B cell (primary cell): ENCODE measurements around the gene IRX4. TPM values are rescaled to one million over a fixed set of nuclear protein-coding genes. Genes with fewer than 3 reads are reported as not detected.

ENCODE experiments used
- ATAC-seq: fragments of 200-7000 bp; cut with Tn5 transposase; one replicate; pipeline ENCODE4 v1.10.0; 2021; ENCODE audit warnings: low read depth, mild to moderate bottlenecking, moderate number of reproducible peaks, moderate library complexity
- CTCF ChIA-PET: fragments of 350-600 bp; sonication (Branson Sonifier 250); formaldehyde crosslinking; loops from one replicate; lab custom pipeline; 2021; ENCODE audit warnings: antibody characterized with exemption, inconsistent platforms; lab: Charles Lee
- POLR2A ChIA-PET: fragments of 350-600 bp; sonication (Branson Sonifier 250); formaldehyde crosslinking; loops from one replicate; lab custom pipeline; 2021; ENCODE audit warnings: antibody characterized with exemption; lab: Charles Lee
- DNase-seq: peaks from one replicate; pipeline ENCODE4 v3.0.0; 2013
- H2AFZ ChIP-seq: 2 replicates; pipeline ENCODE4 v1.6.1; 2012; ENCODE audit warnings: mild to moderate bottlenecking, low read depth, low read length; ENCODE audit not compliant: insufficient read depth, poor library complexity, severe bottlenecking
- H3K27ac ChIP-seq, 2 donors: 1 replicate in 1 of 2; 2 replicates in 1 of 2; pipeline ENCODE4 v1.5.1; 2012 to 2013; ENCODE audit warnings: low read length in 2 of 2, mild to moderate bottlenecking in 2 of 2, moderate library complexity in 1 of 2
- H3K27me3 ChIP-seq, 4 experiments: fragments of 200-600 bp in 1 of 4; sonication (generic) in 1 of 4; replicated peaks in 1 of 4; 1 replicate in 2 of 4; 2 replicates in 2 of 4; pipeline versions ENCODE4 v1.6.1 to v1.7.0; 2013 to 2016; ENCODE audit warnings: low read length in 3 of 4, mild to moderate bottlenecking in 2 of 4, mixed read lengths in 1 of 4, moderate library complexity in 1 of 4; ENCODE audit not compliant: insufficient read depth in 4 of 4, control insufficient read depth in 3 of 4; ENCODE audit errors: control extremely low read depth in 1 of 4
- H3K36me3 ChIP-seq, 2 experiments: replicated peaks in 1 of 2; 1 replicate in 1 of 2; 2 replicates in 1 of 2; pipeline versions ENCODE4 v1.6.1 to v1.7.1; 2013; ENCODE audit warnings: low read length in 1 of 2; ENCODE audit not compliant: insufficient read depth in 2 of 2, control insufficient read depth in 1 of 2; ENCODE audit errors: control extremely low read depth in 1 of 2, extremely low read depth in 1 of 2
- H3K4me1 ChIP-seq, 2 donors: fragments of 200-600 bp in 1 of 2; sonication (generic) in 1 of 2; 1 replicate in 1 of 2; 2 replicates in 1 of 2; pipeline versions ENCODE4 v1.5.1 to v1.6.1; 2013 to 2017; ENCODE audit warnings: low read length in 2 of 2; ENCODE audit not compliant: control insufficient read depth in 2 of 2, insufficient read depth in 2 of 2
- H3K4me2 ChIP-seq: replicated peaks from 2 replicates; pipeline ENCODE3; 2012; ENCODE audit warnings: mild to moderate bottlenecking, low read depth, low read length; ENCODE audit not compliant: poor library complexity, severe bottlenecking
- H3K4me3 ChIP-seq, 5 experiments: fragments of 200-600 bp in 1 of 5; sonication (generic) in 1 of 5; 1 replicate in 3 of 5; 2 replicates in 2 of 5; pipeline versions ENCODE4 v1.5.1 to v1.7.0; 2011 to 2016; ENCODE audit warnings: low read length in 4 of 5, mild to moderate bottlenecking in 4 of 5, low read depth in 2 of 5, control low read depth in 1 of 5, moderate library complexity in 1 of 5; ENCODE audit not compliant: insufficient read depth in 1 of 5; ENCODE audit errors: control extremely low read depth in 1 of 5, extremely low read depth in 1 of 5
- H3K79me2 ChIP-seq: fragments of 200-600 bp; sonication (generic); one replicate; pipeline ENCODE4 v1.6.0; 2016; ENCODE audit warnings: low read length; ENCODE audit not compliant: control insufficient read depth, insufficient read depth
- H3K9ac ChIP-seq: fragments of 200-600 bp; sonication (generic); 2 replicates; pipeline ENCODE4 v1.6.1; 2017; ENCODE audit warnings: mild to moderate bottlenecking, low read length, moderate library complexity
- H3K9me3 ChIP-seq, 3 donors: one replicate each; pipeline versions ENCODE4 v1.6.1 to v1.7.1; 2013; ENCODE audit warnings: low read length in 2 of 3; ENCODE audit not compliant: control insufficient read depth in 2 of 3, insufficient read depth in 1 of 3; ENCODE audit errors: control extremely low read depth in 1 of 3
- H4K20me1 ChIP-seq: 2 replicates; pipeline ENCODE4 v1.6.0; 2012; ENCODE audit warnings: mild to moderate bottlenecking, low read length; ENCODE audit not compliant: insufficient read depth, control insufficient read depth, poor library complexity, severe bottlenecking
- H3K27ac Mint-ChIP-seq: one replicate; pipeline ENCODE4 v1.8.0; 2021; ENCODE audit warnings: mixed read lengths
- H3K27me3 Mint-ChIP-seq: one replicate; pipeline ENCODE4 v1.8.0; 2021; ENCODE audit warnings: mixed read lengths
- H3K4me1 Mint-ChIP-seq: one replicate; pipeline ENCODE4 v1.8.0; 2021; ENCODE audit warnings: mixed read lengths
- H3K4me3 Mint-ChIP-seq: one replicate; pipeline ENCODE4 v1.8.0; 2021; ENCODE audit warnings: mixed read lengths
- H3K9me3 Mint-ChIP-seq: one replicate; pipeline ENCODE4 v1.8.0; 2022; ENCODE audit warnings: mixed read lengths; ENCODE audit not compliant: insufficient read depth
- EZH2 ChIP-seq: IDR thresholded peaks from 2 replicates; pipeline ENCODE4 v1.6.1; 2012; ENCODE audit warnings: borderline replicate concordance, low read depth, mild to moderate bottlenecking, moderate library complexity, low read length; ENCODE audit not compliant: insufficient read depth, poor library complexity, severe bottlenecking
- WGBS: methylation state at CpG from one replicate; pipeline ENCODE4 v1.1.5; 2013; ENCODE audit warnings: missing lambda C conversion rate; ENCODE audit not compliant: insufficient coverage; 5-methylcytosine and 5-hydroxymethylcytosine counted together
- intact Hi-C: fragments of 100-400 bp; cut with micrococcal nuclease; formaldehyde crosslinking; loops from one replicate; pipeline ENCODE4 v1.10.0; 2022
- polyA plus RNA-seq: library from polyadenylated mRNA; depleted of rRNA; stranded (reverse); fragments of >200 nt; gene quantifications from 2 replicates; pipeline ENCODE4 v1.2.3, GENCODE V29; 2012
- total RNA-seq, 2 donors: library from RNA; stranded (reverse); fragments of 120-200 nt in 1 of 2; gene quantifications; 1 replicate in 1 of 2; 2 replicates in 1 of 2; pipeline versions ENCODE4 v1.2.3 to v1.2.4, GENCODE V29; 2013 to 2022
- TF ChIP-seq, protein P1 (sequence below): fragments of 200-600 bp; IDR thresholded peaks from one replicate; pipeline ENCODE4 v1.8.0; 2022; ENCODE audit warnings: antibody characterized with exemption, mild to moderate bottlenecking

Gene IRX4
- total and polyA plus RNA-seq, 2 donors (not counting 1 experiment from before 2014, with no cell fraction given) = not detected

DNA sequence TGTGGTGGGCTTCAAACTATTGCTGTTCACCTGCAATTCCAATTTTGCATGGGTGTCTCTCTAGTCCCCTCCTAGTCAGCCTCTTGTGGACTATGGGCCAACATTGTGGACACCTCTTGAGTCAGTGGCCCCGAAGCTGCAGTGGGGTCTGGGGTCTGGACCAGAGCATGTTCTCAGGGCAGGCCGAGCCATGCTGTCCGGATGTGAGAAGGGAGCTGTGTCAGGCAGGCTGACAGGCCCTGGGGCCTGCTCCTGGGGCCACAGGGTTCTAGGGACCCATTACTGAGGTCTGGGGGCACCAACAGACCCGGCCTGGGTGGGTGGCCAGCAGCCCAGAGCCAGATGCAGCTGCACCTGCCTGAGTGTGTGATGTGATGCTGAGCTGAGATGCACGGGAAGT lies 16.5 kb upstream of the IRX4 start:
- H3K9me3 ChIP-seq = peaks cover 0 to 13% (median 0%) of the 10 kb centered on the region in 3 donors
- H2AFZ ChIP-seq = no peak overlapping the region
- H3K4me1 Mint-ChIP-seq = no peaks in the 10 kb centered on the region
- ChIA-PET POLR2A (no interaction called here), CTCF (no interaction called here)
- H3K4me3 Mint-ChIP-seq = no peak overlapping the region
- H3K4me1 ChIP-seq = no peaks in the 10 kb centered on the region
- no peak overlapping the region for H3K4me2 ChIP-seq
- TF ChIP-seq EZH2 = no peak
- TF ChIP-seq, protein P1, sequence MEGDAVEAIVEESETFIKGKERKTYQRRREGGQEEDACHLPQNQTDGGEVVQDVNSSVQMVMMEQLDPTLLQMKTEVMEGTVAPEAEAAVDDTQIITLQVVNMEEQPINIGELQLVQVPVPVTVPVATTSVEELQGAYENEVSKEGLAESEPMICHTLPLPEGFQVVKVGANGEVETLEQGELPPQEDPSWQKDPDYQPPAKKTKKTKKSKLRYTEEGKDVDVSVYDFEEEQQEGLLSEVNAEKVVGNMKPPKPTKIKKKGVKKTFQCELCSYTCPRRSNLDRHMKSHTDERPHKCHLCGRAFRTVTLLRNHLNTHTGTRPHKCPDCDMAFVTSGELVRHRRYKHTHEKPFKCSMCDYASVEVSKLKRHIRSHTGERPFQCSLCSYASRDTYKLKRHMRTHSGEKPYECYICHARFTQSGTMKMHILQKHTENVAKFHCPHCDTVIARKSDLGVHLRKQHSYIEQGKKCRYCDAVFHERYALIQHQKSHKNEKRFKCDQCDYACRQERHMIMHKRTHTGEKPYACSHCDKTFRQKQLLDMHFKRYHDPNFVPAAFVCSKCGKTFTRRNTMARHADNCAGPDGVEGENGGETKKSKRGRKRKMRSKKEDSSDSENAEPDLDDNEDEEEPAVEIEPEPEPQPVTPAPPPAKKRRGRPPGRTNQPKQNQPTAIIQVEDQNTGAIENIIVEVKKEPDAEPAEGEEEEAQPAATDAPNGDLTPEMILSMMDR = no peak
- H3K27ac Mint-ChIP-seq = no peak overlapping the region
- no peaks in the 10 kb centered on the region for H3K36me3 ChIP-seq
- H3K9me3 Mint-ChIP-seq = peaks cover 4% of the 10 kb centered on the region
- intact Hi-C loops = no loop called here
- ATAC-seq (no peak), DNase-seq (no peak)
- WGBS = 70% methylated on average over 5 of the region's 5 CpGs
- no peaks in the 10 kb centered on the region for H4K20me1 ChIP-seq
- no peak overlapping the region for H3K4me3 ChIP-seq
- H3K27me3 ChIP-seq = peaks cover 0 to 11% (median 3%) of the 10 kb centered on the region in 4 experiments
- H3K9ac ChIP-seq = no peak overlapping the region
- no peaks in the 10 kb centered on the region for H3K79me2 ChIP-seq
- H3K27me3 Mint-ChIP-seq = peaks cover 52% of the 10 kb centered on the region
- H3K27ac ChIP-seq = no peak overlapping the region

DNA sequence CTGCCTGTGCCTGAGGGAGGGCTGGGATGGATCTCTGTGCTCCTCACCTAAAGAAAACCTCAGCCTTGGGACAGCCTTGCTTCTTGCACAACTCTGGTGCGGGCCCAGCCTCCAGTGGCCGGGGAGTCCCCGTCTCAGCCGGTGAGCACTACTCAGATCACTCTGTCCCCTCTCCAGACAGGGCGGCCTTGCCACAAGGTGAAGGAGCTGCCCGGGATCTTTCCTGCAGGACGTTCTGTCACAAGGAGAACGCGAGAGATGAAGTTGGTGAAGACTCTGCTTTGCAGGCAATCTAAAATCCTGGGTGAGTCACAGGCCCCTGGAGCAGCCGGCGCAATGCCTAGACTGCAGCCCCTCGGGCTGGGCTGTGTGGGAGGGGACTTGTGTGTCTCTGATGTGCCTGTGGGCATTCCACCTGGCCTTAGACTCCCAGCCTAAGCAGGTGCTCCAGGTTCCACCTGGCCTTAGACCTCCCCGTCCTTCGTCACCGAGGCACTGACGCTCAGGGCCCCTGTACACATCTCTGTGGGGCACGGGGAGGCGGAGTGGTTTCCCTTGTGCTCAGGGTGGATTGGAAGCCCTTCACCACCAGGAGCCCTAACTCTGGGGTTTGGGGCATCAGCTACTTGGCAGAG lies 15.2 kb upstream of the IRX4 start:
- Histone ChIP-seq H2AFZ (no peak overlapping the region), H3K4me1 (no peaks in the 10 kb centered on the region), H3K9me3 (peaks cover 0 to 9% (median 0%) of the 10 kb centered on the region in 3 donors), H3K36me3 (no peaks in the 10 kb centered on the region), H3K9ac (no peak overlapping the region), H3K4me2 (no peak overlapping the region), H3K27ac (no peak overlapping the region), H3K79me2 (no peaks in the 10 kb centered on the region), H3K4me3 (no peak overlapping the region), H3K27me3 (peaks cover 0 to 12% (median 1%) of the 10 kb centered on the region in 4 experiments), H4K20me1 (no peaks in the 10 kb centered on the region)
- H3K27ac Mint-ChIP-seq = no peak overlapping the region
- intact Hi-C loops = no loop called here
- H3K27me3 Mint-ChIP-seq = peaks cover 43% of the 10 kb centered on the region
- POLR2A ChIA-PET = no interaction called here
- peaks cover 4% of the 10 kb centered on the region for H3K9me3 Mint-ChIP-seq
- TF ChIP-seq, protein P1 = no peak
- no peak for TF ChIP-seq EZH2
- ATAC-seq (no peak), DNase-seq (no peak)
- H3K4me3 Mint-ChIP-seq = no peak overlapping the region
- WGBS = 93% methylated on average over 17 of the region's 18 CpGs
- CTCF ChIA-PET = no interaction called here
- no peaks in the 10 kb centered on the region for H3K4me1 Mint-ChIP-seq
